Tibial nerve (tissue), 3 donors: ENCODE measurements around the gene POTEB.
"Not testable (repeated sequence)": the region's sequence is repeated elsewhere in the genome, so short reads cannot be mapped to it uniquely, and the experiment has no call there.

Experiments used
- CTCF ChIP-seq, 5 experiments: fragments of 200-600 bp in 3 of 5; fragments of 450-650 bp in 2 of 5; sonication (generic) in 3 of 5; IDR thresholded peaks; one replicate each; pipeline ENCODE4 v1.5.1; 2016 to 2019; ENCODE audit warnings: antibody characterized with exemption in 5 of 5, mild to moderate bottlenecking in 3 of 5, moderate library complexity in 2 of 5
- POLR2A ChIP-seq, 2 donors: fragments of 450-650 bp; IDR thresholded peaks; one replicate each; pipeline ENCODE4 v1.6.1; 2017; ENCODE audit warnings: antibody characterized with exemption in 2 of 2, mild to moderate bottlenecking in 2 of 2, moderate library complexity in 2 of 2

GRCh38 chr15:21889542-21889941, 12.0 kb upstream of the POTEB start:
- TF ChIP-seq CTCF, POLR2A (IDR thresholded peaks at IDR 0.05): not testable (repeated sequence)
